Thymus (tissue), 11 donors: ENCODE data around the gene UNC5C. TPM values are rescaled to one million over a fixed set of nuclear protein-coding genes. Genes with fewer than 3 reads are reported as not detected.

Source experiments
- DNase-seq, 9 donors: peaks; one replicate each; pipeline ENCODE4 v3.0.0-alpha.2; 2013; ENCODE audit warnings: low spot score in 9 of 9, low read depth in 6 of 9, missing footprints in 1 of 9
- H3K27ac ChIP-seq, 2 donors: one replicate each; pipeline ENCODE4 v1.5.1; 2013; ENCODE audit warnings: control low read depth in 1 of 2, low read depth in 1 of 2, low read length in 1 of 2, mild to moderate bottlenecking in 1 of 2, moderate library complexity in 1 of 2
- H3K27me3 ChIP-seq, 2 donors: one replicate each; pipeline ENCODE4 v1.5.1; 2013; ENCODE audit warnings: low read length in 1 of 2; ENCODE audit not compliant: control insufficient read depth in 2 of 2, insufficient read depth in 1 of 2
- H3K36me3 ChIP-seq, 2 donors: one replicate each; pipeline ENCODE4 v1.5.1; 2013; ENCODE audit warnings: low read length in 1 of 2, mild to moderate bottlenecking in 1 of 2, moderate library complexity in 1 of 2; ENCODE audit not compliant: control insufficient read depth in 2 of 2, insufficient read depth in 2 of 2
- H3K4me1 ChIP-seq, 2 donors: one replicate each; pipeline ENCODE4 v1.5.1; 2013; ENCODE audit warnings: low read length in 2 of 2; ENCODE audit not compliant: control insufficient read depth in 2 of 2, insufficient read depth in 2 of 2
- H3K4me3 ChIP-seq, 2 donors: one replicate each; pipeline ENCODE4 v1.5.1; 2013; ENCODE audit warnings: low read length in 2 of 2, control low read depth in 1 of 2, mild to moderate bottlenecking in 1 of 2
- H3K9me3 ChIP-seq, 2 donors: one replicate each; pipeline ENCODE4 v1.5.1; 2013; ENCODE audit warnings: low read length in 1 of 2, mild to moderate bottlenecking in 1 of 2; ENCODE audit not compliant: control insufficient read depth in 2 of 2, insufficient read depth in 1 of 2
- WGBS: extraction: QIAGEN DNeasy Blood & Tissue Kit; methylation state at CpG from one replicate; pipeline ENCODE4 v1.1.7; 2013; 5-methylcytosine and 5-hydroxymethylcytosine counted together
- polyA plus RNA-seq: library from polyadenylated mRNA; stranded (reverse); fragments of 200-250 nt; gene quantifications from one replicate; pipeline ENCODE4 v1.2.3, GENCODE V29; 2013
- total RNA-seq: library from RNA; stranded (reverse); fragments of 120-200 nt; gene quantifications from one replicate; pipeline ENCODE4 v1.2.4, GENCODE V29; 2013
- donor health status: healthy.

Gene UNC5C
- total and polyA plus RNA-seq, 2 donors, result 0.98 to 1.8 TPM

- H3K9me3 ChIP-seq, result no peaks in the 10 kb centered on the region
- H3K27me3 ChIP-seq, result no peaks in the 10 kb centered on the region
- no peak overlapping the region for H3K27ac ChIP-seq
- no peak overlapping the region for H3K4me3 ChIP-seq
- WGBS, result 73% methylated on average over 3 of the region's 3 CpGs
- no peak for DNase-seq
- no peaks in the 10 kb centered on the region for H3K36me3 ChIP-seq
- no peaks in the 10 kb centered on the region for H3K4me1 ChIP-seq
Measured at GRCh38 chr4:95504501-95504900, 44.3 kb downstream of the UNC5C start.

- H3K9me3 ChIP-seq, result no peaks in the 10 kb centered on the region
- no peaks in the 10 kb centered on the region for H3K4me1 ChIP-seq
- DNase-seq, result no peak
- 95% methylated on average over 1 of the region's 1 CpG for WGBS
- H3K36me3 ChIP-seq, result no peaks in the 10 kb centered on the region
- no peak overlapping the region for H3K4me3 ChIP-seq
- no peaks in the 10 kb centered on the region for H3K27me3 ChIP-seq
- H3K27ac ChIP-seq, result no peak overlapping the region
Measured at GRCh38 chr4:95500361-95500760, 48.4 kb downstream of the UNC5C start.

GRCh38 chr4:95499291-95499696, 49.5 kb downstream of the UNC5C start:
- H3K4me3 ChIP-seq, result no peak overlapping the region
- 70% methylated on average over 2 of the region's 2 CpGs for WGBS
- DNase-seq, result peak in 2 of 9 donors; percentile 2 to 5

GRCh38 chr4:95494186-95494585, 54.6 kb downstream of the UNC5C start:
- H3K4me3 ChIP-seq, result no peak overlapping the region
- no peak for DNase-seq
- H3K4me1 ChIP-seq, result no peaks in the 10 kb centered on the region
- no peak overlapping the region for H3K27ac ChIP-seq
- H3K27me3 ChIP-seq, result no peaks in the 10 kb centered on the region
- H3K9me3 ChIP-seq, result no peaks in the 10 kb centered on the region
- no peaks in the 10 kb centered on the region for H3K36me3 ChIP-seq

More at GRCh38 chr4:95499291-95499696, 49.5 kb downstream of the UNC5C start:
- Histone ChIP-seq H3K27ac (no peak overlapping the region), H3K36me3 (no peaks in the 10 kb centered on the region), H3K27me3 (no peaks in the 10 kb centered on the region), H3K9me3 (no peaks in the 10 kb centered on the region), H3K4me1 (no peaks in the 10 kb centered on the region)

- Histone ChIP-seq H3K36me3 (no peaks in the 10 kb centered on the region), H3K4me3 (no peak overlapping the region), H3K9me3 (no peaks in the 10 kb centered on the region), H3K4me1 (no peaks in the 10 kb centered on the region), H3K27ac (no peak overlapping the region), H3K27me3 (no peaks in the 10 kb centered on the region)
- DNase-seq, result no peak
- 97% methylated on average over 6 of the region's 6 CpGs for WGBS
Measured at GRCh38 chr4:95478679-95479078, 70.1 kb downstream of the UNC5C start.

- Histone ChIP-seq H3K4me3 (no peak overlapping the region), H3K4me1 (no peaks in the 10 kb centered on the region), H3K36me3 (no peaks in the 10 kb centered on the region), H3K27ac (no peak overlapping the region), H3K27me3 (no peaks in the 10 kb centered on the region), H3K9me3 (no peaks in the 10 kb centered on the region)
- DNase-seq, result no peak
- 99% methylated on average over 1 of the region's 1 CpG for WGBS
Measured at GRCh38 chr4:95476121-95476520, 72.7 kb downstream of the UNC5C start.

- Histone ChIP-seq H3K27ac (no peak overlapping the region), H3K36me3 (no peaks in the 10 kb centered on the region), H3K4me1 (no peaks in the 10 kb centered on the region), H3K4me3 (no peak overlapping the region), H3K27me3 (no peaks in the 10 kb centered on the region), H3K9me3 (no peaks in the 10 kb centered on the region)
- WGBS, result 92% methylated on average over 3 of the region's 3 CpGs
- no peak for DNase-seq
Measured at GRCh38 chr4:95472534-95472933, 76.2 kb downstream of the UNC5C start.

GRCh38 chr4:95470622-95471021, 78.2 kb downstream of the UNC5C start:
- Histone ChIP-seq H3K36me3 (no peaks in the 10 kb centered on the region), H3K27ac (no peak overlapping the region), H3K4me1 (no peaks in the 10 kb centered on the region), H3K27me3 (no peaks in the 10 kb centered on the region), H3K4me3 (no peak overlapping the region), H3K9me3 (no peaks in the 10 kb centered on the region)
- DNase-seq, result no peak
- 97% methylated on average over 4 of the region's 4 CpGs for WGBS

- WGBS, result 82% methylated on average over 1 of the region's 1 CpG
- no peaks in the 10 kb centered on the region for H3K9me3 ChIP-seq
- no peak for DNase-seq
Measured at GRCh38 chr4:95469617-95470016, 79.2 kb downstream of the UNC5C start.

GRCh38 chr4:95466791-95467190, 82.0 kb downstream of the UNC5C start:
- H3K9me3 ChIP-seq, result no peaks in the 10 kb centered on the region
- no peak overlapping the region for H3K4me3 ChIP-seq
- WGBS, result 95% methylated on average over 3 of the region's 3 CpGs
- no peaks in the 10 kb centered on the region for H3K36me3 ChIP-seq
- no peaks in the 10 kb centered on the region for H3K27me3 ChIP-seq
- H3K4me1 ChIP-seq, result no peaks in the 10 kb centered on the region
- H3K27ac ChIP-seq, result no peak overlapping the region
- no peak for DNase-seq

More at GRCh38 chr4:95469617-95470016, 79.2 kb downstream of the UNC5C start:
- Histone ChIP-seq H3K36me3 (no peaks in the 10 kb centered on the region), H3K27me3 (no peaks in the 10 kb centered on the region), H3K27ac (no peak overlapping the region), H3K4me3 (no peak overlapping the region), H3K4me1 (no peaks in the 10 kb centered on the region)
